Measurements from ENCODE around the gene GNAZ.
A peak's percentile ranks its signal among the peaks of the same experiment; 100 is the strongest.

GNAZ gene

DNA sequence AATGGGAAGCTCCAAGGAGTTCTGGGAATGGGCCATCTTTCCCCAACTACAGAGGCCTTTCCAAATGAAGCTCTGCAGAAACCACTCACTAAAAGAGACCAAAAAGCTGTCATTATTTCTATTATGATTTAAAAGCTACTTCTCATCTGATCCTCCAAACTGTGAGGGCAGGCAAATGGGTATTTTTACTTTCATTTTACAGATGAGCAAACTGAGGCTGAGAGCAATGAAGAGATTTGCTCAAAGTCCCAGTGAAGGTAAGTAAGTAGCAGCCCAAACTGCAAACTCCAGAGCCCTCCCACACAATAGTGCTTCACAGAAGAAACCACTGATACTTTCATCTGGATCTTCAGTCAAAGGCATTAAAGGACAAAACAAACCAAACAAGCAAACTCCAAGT is 70.1 kb downstream of the GNAZ start:
- no peak for DNase-seq

DNA sequence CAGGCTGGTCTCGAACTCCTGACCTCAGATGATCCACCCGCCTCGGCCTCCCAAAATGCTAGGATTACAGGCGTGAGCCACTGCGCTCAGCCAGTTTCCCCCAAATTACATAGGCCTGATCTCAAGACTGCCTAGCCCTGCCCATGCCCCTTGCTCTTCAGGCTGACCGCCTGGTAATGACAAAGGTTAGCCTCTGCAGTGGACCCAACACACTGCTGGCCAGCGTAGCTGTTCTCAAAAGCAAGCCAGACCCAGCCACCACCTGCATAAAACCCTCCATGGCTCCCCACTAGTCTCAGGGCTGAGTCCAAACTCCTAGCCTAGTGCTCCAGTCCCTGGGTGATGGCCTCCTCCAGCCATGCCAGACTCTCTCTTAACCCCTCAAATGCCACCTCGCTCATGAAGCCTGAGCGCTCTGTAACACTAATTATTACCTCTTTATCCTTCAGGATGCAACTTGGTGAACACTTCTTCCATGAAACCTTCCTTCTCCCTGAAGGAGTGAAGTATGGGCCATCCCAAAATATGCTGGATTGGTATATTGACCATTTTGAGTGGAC is 72.3 kb downstream of the GNAZ start:
- DNase-seq, result no peak

DNA sequence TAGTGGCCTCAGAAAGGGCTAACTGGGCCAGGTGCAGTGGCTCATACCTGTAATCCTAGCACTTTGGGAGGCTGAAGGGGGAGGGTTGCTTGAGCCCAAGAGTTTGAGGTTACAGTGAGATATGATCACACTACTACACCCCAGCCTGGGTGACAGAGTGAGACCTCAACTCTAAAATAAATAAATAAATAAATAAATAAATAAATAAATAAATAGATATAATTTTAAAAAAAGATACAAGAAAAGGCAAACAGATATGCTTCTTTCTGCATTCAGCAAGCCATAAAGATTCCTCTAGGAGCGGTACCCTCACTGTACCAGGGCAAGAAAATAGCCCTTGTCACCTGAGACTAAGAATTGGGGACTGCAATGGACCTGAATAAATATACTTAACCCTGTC is 72.8 kb downstream of the GNAZ start:
- no peak for DNase-seq

DNA sequence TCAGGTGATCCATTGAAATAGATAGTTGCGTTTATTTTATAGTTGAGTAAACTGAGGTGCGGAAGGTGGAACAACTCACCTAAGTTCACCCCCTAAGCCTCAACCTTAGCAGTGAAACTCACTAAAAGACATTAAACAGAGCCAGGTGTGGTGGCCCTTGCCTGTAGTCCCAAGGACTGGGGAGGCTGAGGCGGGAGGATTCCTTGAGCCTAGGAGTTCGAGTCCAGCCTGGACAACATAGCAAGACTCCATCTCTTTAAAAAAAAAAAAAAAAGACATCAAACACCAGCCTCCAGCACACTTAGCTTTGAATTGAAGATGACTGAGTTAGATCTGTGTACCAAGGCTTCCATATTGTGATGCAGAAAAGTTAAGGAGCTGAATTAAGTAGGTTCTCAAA is 74.1 kb downstream of the GNAZ start:
- DNase-seq, result no peak

DNA sequence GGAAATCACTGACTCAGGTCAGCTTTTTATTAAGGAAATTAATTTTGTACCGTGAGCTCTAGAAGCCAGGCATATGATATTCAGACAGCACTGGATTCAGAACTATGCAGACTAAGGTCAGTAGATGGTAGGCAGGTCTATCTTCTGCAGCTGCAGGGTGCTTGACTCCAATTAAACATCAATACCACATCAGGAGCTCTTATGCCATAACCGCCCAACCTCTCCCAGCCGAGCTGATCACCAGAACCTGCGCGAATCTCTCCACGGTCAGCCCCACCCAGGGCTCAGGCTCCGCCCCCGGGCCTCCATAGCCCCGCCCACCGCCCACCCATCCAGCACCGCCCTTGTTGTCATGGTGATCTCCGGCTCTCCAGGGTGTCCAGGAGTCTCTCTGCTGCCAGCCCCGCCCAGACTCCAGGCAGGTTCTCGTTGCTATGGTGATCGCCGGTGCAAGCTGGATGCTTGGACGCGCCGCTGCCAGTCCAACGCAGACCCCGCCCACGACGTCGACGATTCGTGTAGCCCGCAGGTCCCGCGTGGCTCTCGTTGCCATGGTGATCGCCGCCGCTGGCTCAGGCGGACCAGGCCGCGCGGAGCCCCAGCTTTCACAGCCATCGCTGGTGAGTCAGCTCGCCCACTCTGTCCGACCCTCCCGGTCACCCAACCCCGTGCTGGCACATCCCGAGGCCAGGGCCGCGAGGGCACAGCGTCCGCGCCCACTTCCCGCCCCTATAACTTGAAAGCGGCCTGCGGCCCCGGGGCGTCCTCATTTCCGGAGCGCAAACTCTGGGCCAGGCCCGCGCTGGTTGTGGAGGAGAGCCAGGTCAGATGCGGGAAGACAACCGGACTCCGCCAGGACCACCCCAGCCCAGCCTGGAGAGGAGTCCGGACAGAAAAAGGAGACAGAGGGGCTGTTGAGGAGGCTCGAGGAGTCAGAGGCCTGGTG is 74.9 kb downstream of the GNAZ start, which contains the start of gene RAB36:
RAB36 (plus strand) TSS at position 546 of the 946 bp plus-strand sequence. CDS start 1,140 bp downstream, outside the sequence.
- DNase-seq, result peak; percentile 97

DNA sequence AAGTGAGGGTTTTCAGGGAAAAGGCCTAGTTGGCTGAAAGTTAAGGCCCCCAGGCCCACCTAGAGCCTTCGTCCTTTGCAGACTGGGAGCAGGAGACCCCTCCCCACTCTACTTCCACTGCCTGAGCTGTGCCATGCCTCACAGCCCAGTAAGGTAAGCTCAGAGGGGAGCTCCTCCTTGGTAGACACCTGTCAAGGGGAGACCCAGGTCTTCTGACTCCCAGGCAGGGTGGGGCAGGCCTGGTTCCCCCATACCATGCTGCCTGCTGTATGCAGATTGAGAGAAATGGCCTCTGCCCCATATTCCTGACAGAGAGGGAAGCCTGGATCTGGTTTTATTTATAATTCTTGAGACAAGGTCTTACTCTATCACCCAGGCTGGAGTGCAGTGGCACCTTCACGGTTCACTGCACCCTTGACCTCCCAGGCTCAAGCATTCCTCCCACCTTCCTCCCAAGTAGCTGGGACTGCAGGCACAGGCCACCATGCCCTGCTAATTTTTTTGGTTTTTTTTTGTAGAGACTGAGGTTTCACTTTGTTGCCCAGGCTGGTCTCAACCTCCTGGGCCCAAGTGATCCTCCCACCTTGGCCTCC is 75.7 kb downstream of the GNAZ start:
- DNase-seq, result no peak

DNA sequence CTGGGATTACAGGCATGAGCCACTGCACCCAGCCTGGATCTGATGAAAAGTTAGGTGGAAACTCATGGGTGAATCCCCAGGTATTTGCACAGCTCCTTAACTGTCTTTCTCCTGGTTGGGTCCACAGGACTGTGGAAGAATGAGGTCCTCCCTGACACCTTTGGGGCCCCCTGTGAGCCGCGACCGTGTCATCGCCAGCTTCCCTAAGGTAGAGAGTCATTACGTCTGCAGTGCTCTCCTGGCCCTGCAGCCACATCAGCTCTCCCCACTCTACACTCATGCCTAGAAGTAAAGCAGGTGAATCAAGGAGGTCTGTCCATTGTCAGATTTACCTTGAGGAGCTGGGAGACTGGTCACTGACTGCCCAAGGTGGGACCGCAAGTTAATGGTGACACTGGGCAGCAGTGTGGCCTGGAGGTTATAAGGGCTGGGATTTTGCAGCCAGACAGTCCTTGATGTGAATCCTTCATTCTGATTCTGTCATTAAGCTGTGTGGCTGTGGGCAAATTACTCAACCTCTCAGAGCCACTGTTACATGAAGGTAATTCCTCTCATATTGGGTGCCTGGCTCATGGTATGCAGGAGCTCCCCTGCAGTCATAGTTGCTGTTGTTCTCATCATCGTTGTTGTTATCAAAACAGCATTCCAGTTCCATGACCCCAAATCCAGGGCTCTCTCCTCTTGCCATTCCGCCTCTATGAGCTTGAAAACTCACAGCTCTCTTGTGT is 76.3 kb downstream of the GNAZ start:
- no peak for DNase-seq

DNA sequence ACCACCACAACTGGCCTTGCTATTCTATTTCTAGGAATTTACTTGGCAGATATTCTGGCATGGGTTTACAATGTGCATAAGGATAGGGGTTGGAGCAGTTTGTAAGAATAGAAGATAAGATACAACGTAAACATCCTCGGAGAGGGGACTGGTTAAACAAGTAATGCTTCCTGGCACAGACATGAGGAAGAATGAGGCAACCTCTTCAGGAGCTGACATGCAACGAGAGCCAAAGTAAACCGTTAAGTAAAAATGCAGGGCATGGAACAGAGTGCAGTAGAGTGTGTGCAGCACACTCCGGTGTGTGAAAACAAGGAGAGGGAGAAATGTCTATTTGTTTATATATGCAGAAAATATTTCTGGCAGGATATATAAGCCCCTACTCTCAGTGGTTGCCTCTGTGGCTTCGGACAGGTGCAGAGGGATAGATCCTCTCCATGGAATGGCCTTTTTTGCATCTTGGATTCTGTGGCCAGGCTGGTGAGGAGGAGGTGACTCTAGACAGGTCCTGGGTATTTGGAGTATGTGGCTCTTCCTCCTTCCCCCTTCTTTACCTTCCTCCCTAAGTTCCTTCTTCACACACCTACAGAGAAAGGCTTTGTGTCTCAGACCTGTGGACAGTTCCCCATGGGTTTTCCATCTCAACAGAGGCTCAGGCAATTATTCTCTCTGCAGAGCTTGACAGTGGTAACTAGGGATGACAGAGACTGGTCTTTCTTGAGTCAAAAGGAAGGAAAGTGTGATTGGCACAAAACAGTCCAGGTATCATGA is 77.5 kb downstream of the GNAZ start:
- DNase-seq, result no peak

DNA sequence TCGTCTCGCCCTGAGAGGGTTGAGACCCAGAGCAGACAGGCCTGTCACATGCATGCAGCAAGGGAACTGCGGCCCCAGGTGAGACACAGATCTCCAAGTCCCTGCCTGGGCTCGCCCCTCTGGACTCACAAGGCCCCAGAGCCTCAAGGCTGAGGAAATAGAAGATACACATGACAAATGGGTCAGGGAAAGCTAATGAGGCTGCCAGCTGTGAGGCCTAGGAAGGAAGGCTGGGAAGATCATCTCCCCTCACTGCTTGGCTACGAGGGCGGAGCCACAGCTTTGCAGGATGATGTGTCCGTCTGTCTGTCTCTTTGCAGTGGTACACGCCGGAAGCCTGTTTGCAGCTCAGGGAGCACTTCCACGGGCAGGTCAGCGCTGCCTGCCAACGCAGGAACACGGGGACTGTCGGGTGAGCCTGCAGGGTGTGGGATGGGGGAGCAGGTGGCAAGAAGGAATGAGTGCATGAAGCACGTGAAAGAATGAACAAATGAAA is 79.5 kb downstream of the GNAZ start:
- no peak for DNase-seq

DNA sequence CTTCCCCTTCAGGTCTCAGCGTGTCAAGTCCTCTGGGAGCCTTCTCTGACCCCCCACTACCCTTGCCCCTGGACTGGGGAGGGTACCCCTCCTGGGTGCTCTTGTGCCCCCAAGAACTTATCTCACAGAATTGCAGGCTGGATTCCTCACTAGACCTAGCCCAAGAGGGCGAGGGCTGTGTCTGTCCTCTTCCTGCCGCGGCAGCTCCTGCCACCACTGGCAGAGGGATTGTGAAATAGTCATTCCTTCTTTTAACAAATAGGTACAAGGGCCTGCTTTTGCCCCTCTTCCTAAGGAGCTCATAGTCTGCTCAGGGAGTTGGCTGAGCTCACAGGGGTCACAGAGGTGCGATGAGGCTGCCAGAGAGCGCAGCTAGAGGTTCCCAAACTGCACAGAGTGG is 80.4 kb downstream of the GNAZ start:
- DNase-seq, result no peak

DNA sequence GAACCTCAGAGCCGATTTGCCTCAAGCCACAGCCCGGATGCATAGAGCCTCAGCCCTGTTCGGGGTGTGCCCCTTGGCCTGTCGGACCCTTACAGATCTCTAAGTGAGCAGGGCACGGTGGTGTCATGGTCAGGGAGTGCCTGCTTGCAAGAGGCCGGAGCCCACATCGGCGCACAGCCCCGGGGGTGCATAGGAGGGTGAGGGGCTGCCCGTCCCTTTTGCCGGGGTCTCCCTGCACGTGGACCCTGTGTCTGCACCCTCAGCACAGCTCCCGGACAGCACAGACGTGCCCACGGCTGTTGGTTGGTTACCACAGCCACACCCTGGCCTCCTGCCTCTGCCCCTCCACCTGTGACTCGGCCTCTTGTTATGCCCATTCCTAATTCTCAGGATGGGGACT is 81.5 kb downstream of the GNAZ start:
- no peak for DNase-seq

DNA sequence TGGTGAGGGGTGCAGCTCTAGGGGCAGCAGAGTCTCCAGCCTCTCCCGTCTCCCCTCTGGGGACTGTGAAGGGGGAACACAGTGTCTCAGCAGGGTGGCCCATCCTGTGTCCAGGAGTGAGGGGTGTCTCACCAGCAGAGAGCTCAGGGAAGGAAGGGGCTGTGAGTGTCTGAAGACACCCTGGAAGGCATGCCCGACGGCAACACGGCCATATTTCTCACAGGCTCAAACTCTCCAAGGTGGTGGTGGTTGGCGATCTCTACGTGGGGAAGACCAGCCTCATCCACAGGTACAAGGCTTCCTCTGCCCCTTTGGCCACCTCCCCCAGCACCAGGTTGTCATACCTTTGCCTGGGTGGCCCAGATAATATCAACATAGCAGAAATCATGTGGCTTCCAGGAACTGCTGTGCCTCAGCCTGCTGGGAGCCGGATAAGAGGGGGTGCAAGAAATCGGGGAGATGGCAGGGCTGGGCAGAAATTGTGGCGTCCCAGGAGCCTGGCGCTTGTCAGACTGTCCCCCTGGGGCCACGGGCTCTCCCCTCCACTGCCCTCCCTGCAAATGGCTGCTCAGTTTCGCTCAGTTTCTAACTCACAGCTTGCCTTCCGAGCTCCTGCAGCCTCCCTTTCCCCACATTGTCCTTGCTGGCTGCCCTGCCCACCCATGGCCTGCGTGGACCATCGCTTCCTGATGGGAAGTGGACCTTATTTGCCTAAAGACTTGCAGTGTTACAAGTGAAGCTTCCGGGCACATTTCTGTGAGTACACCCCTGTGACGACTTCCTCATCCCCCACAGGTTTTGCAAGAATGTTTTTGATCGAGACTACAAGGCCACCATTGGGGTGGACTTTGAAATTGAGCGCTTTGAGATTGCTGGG is 82.2 kb downstream of the GNAZ start:
- no peak for DNase-seq

DNA sequence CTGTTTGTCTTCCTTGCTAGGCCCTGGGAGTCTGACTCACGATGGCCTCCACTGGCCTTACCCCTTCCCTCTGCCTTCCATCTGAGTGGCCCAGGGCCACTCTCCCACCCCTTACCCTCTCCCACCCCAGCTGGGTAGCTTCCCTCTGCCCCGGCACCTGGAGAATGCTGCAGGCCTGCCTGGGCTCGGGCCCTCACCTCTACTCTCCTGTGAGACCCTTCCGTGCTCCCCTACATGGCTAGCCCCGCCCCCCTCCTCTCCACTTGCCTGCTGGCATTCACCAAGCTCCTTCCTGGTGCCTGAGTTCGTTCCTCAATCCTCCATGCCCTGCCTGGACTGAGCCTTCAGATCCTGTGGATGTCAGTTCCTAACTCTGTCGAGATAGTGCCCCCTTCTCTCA is 83.7 kb downstream of the GNAZ start:
- no peak for DNase-seq

DNA sequence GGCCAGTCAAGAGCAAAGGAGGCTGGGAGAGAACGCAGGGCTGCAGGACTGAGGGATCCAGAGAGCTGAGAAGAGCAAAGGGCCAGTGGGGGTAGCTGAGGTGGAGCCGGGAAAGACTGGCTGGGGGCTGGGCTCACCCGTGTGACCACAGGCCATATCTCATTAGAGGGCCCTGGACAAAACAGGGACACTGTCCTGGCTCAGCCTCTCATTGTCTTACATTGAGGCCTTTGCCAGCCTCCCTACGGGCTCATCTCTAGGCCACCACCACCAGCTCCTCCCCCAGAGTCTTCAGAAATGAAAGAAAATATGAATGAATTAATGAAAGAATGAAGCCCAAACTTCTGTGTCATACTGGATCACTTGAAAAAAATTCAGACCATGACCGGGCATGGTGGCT is 84.1 kb downstream of the GNAZ start:
- no peak for DNase-seq

DNA sequence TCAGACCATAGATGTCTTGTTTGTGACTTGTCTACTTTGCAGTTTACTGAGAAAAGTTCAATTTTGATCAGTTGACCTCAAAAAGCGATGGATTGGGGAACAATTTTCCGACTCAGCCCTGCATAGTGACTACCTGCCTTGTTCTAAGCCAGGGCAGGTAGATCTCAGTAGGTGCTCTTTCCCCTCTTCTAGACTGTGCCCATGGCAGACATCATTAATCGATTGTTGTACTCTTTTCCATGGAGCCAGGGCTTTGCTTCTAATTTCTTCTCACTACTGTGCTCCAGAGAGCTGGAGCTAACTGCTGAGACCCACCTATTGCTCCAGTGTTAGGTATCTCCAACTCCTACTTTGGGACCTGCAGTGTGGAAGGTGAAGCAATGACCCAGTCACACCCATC is 84.8 kb downstream of the GNAZ start:
- no peak for DNase-seq

DNA sequence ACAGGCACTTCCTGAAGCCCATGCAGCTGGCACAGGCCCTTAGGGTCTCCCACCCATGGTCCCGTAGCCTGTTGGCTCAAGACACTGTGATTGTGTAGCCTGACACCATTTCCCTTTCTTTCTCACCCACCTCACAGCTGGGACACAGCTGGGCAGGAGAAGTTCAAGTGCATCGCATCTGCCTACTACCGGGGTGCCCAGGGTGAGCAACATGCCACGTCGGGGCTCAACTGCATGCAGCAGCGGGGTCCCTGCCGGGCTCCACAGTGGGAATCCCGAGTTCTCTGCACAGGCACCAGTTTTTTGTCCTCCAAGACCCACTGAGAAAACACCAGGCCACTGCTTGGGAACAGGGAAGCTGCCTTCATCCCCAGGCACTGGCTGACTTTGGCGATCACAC is 85.5 kb downstream of the GNAZ start:
- no peak for DNase-seq

DNA sequence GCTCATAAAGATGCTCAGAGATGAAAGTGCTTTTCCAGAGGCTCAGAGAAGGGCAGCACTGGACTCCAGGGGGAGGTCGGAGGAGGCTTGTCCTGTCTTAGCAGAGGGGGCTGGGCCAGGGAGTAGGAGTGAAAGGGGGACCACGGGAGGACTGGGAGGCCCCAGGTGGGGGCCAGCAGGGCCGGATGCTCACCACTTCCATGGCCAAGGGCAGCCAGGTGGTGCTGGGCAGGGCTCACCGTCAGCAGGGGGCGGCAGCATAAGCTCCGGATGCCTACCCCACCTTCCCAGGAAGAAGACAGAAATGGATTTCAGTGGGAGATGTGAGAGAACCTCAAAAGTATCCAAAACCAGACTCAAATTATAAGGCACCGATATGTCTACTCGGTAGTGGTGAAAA is 86.0 kb downstream of the GNAZ start:
- no peak for DNase-seq

DNA sequence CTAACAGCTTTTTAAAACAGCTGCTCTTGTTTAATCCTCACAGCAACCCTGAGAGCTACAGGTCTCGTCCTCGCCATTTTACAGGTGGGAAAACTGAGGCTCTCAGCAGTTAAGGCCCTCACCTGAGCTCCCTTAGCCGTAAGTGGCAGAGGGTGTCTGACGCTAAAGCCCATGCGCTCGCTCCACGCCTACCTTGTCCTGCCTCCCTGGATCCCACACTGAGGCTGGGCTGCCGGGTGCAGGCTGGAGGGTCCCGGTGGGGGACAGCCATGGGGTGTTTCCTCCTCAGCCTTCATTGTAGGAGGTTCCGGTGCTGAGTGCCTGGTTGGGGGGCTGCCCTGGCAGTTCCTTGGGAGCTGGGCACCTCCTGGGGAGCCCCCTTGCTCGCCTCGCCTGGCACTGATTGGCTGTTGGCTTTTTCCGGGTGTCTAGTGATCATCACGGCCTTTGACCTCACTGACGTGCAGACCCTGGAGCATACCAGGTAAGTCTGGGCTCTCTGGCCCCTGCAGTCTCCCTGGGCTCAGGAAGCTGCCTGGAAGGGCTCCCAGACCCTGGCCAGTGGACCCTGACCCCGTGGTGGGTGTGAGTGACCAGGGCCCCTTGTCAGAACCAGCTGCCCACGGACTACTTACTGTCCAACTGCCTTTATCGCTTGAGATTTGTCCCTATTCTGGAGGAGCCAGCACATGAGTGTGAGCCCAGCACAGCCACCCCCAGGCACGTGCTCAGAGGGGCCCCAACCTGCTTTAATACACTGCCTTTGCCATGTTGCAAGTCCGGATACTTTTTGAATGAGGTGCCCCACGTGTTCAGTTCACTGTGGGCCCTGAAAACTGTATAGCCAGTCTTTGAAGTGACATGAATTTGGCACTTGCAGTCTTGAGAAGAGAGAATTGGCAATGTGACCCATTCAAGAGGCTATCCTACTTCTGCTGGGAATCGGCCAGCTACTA is 87.5 kb downstream of the GNAZ start:
- DNase-seq, result no peak

DNA sequence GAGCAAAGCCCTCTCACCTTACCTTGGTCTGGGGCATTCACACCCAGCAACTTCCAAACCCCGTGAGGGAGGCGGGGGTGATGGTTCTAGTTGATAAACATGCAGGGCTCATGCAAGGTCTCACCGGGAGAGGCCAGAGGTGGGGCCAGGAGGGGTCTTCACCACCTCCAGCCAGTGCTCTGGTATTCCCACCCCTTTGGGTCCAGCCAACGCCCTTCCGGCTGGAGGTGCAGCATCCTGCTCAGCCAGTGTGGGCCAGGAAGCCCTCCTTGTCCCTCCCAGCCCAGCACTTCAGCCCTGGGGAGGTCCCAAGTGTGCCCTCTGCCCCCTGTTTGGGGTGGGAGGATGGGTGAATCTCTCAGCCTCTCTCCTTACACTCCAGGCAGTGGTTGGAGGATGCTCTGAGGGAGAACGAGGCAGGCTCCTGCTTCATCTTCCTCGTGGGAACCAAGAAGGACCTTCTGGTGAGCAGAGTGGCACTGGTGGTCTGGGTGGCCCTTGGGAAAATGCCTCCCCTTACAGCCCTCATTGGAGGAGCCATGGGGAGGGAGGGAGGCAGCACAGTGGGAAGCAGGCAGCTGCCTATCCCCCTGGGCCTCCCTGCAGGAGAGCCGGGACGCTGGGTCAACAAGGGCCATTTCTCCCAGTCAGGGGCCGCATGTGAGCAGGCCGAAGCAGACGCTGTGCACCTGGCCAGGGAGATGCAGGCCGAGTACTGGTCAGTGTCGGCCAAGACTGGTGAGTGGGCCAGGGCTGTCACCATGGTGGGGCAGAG is 88.4 kb downstream of the GNAZ start:
- DNase-seq, result no peak

DNA sequence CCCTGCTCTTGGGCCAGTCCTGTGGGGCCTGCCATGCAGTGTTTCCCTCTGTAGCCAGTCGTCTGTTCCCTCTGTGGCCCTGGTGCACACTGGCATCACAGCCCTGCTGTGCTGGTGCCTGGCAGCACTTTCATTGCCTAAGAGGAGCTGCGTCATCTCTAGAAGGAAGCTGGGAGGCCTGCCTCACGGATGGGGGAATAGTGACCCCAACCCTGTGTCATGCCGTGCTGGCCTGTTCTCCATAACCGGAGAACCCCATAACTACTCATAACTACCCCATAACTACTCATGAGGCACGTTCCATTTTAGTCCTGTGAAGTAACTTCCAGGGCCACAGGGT is 88.9 kb downstream of the GNAZ start:
- no peak for DNase-seq
